Bronchial epithelial cell (primary cell): ENCODE results near the gene CD244. TPM values are rescaled to one million over a fixed set of nuclear protein-coding genes. Genes with fewer than 3 reads are reported as not detected.

Experiments used
- DNase-seq: peaks from one replicate; pipeline ENCODE4 v3.0.0-alpha.2; 2010; ENCODE audit warnings: low read depth
- FAIRE-seq: peaks from 2 replicates; lab custom pipeline; 2011; peaks lifted over from hg19 to GRCh38; lab: Jason Lieb, UNC
- H3K27me3 ChIP-seq: 2 replicates; pipeline ENCODE4 v1.5.1; 2011; ENCODE audit warnings: low read length; ENCODE audit not compliant: control insufficient read depth, insufficient read depth
- H3K36me3 ChIP-seq: 2 replicates; pipeline ENCODE4 v1.5.1; 2011; ENCODE audit warnings: low read length; ENCODE audit not compliant: control insufficient read depth, insufficient read depth
- H3K4me3 ChIP-seq: 2 replicates; pipeline ENCODE4 v1.5.1; 2011; ENCODE audit warnings: mild to moderate bottlenecking, low read depth, low read length, control low read depth
- total RNA-seq: library from RNA; depleted of rRNA; stranded (reverse); fragments of >200 nt; gene quantifications from 2 replicates; pipeline ENCODE4 v1.2.1, GENCODE V29; 2014
- TF ChIP-seq, protein P1 (sequence below): IDR thresholded peaks from 2 replicates; pipeline ENCODE4 v1.5.1; 2011; ENCODE audit warnings: mild to moderate bottlenecking, moderate library complexity, low read length, control low read depth, inconsistent platforms; ENCODE audit not compliant: insufficient read depth, severe bottlenecking

CD244 gene
- total RNA-seq, 1 donor from 2014 or later = under 0.01 TPM

DNA sequence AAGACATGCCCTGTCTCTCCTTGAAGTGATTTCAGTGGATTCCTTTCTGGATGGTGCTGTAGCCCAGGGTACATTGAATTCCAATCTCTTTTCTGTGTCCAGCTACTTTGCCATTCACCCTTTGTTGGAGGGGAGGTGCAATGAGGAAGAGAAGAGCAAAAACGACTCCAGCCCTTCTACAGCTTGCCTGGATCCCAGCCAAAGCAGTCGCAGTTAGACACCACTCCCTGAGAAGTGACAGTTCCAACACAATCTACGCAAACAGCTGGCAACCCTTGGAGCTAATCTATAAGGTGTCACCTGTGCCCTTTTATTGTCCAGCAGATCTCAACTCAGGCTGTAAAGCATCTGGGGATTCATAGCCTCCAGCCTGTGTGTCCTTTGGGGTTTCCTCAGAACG is 4.6 kb downstream of the CD244 start:
- no peak for DNase-seq

DNA sequence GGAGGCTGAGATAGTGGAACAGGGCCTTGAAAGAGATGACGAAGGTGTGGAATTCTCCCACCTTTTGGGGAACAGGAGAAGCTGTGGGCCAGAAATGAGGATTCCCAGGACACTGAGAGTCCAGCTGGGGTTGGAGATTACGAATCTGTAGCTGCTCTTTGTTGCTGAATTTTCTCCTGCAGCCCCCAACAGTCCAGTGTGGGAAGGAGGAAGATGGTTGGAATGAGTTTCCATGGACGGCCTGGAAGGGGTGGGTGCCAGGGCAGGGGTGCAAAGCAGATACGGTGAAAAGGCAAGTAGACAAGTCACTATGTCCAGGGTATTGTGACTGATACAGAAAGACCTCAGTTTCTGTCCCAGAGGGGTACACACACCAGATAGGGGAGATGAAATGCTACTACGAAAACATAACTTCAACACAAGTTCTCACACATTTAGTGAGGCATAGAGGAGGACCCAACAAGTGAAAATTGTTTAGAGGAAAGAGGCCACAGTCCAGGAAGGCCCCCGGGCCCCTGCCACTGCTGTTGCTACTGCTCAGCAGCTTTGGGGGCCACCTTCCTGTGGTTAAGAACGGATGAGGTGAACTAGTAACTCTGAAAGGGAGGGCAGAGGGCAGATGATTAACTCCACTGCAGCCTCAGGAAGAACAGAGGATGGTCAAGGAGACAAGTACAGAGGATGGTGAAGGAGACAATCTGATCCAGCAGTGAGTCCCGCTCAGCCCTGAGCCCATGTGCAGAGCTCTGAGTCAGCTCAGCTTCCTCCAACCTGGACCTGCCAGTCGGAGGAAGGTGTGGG is 7.3 kb downstream of the CD244 start:
- FAIRE-seq = no peak
- DNase-seq = no peak
- TF ChIP-seq, protein P1, sequence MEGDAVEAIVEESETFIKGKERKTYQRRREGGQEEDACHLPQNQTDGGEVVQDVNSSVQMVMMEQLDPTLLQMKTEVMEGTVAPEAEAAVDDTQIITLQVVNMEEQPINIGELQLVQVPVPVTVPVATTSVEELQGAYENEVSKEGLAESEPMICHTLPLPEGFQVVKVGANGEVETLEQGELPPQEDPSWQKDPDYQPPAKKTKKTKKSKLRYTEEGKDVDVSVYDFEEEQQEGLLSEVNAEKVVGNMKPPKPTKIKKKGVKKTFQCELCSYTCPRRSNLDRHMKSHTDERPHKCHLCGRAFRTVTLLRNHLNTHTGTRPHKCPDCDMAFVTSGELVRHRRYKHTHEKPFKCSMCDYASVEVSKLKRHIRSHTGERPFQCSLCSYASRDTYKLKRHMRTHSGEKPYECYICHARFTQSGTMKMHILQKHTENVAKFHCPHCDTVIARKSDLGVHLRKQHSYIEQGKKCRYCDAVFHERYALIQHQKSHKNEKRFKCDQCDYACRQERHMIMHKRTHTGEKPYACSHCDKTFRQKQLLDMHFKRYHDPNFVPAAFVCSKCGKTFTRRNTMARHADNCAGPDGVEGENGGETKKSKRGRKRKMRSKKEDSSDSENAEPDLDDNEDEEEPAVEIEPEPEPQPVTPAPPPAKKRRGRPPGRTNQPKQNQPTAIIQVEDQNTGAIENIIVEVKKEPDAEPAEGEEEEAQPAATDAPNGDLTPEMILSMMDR = no peak

More for the DNA sequence above, 4.6 kb downstream of the CD244 start:
- TF ChIP-seq, protein P1 = no peak
- H3K36me3 ChIP-seq = no peaks in the 10 kb centered on the region
- FAIRE-seq = no peak
- H3K27me3 ChIP-seq = no peaks in the 10 kb centered on the region
- H3K4me3 ChIP-seq = no peak overlapping the region

DNA sequence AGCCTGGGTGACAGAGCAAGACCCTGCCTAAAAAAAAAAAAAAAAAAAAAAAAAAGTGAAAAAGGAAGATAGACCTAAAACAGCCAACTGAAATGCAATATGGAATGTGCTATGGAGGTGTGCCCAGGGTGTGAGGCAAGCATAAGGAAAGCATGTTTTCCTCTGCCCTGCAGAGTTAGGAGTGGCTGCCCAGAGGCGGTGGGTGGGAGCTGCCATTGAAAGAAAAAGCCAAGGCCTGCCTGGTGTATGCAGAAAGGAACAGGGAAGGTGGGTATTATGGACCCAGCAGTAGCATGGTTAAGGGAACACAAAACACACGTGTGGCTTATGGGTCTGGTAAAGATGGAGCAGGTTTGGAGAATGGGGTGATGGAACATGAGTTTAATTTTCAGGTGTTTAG is 8.9 kb downstream of the CD244 start:
- FAIRE-seq (no peak), DNase-seq (no peak)
- H3K4me3 ChIP-seq = no peak overlapping the region
- TF ChIP-seq, protein P1 = no peak
- no peaks in the 10 kb centered on the region for H3K27me3 ChIP-seq
- H3K36me3 ChIP-seq = no peaks in the 10 kb centered on the region

More for the DNA sequence above, 7.3 kb downstream of the CD244 start:
- Histone ChIP-seq H3K27me3 (no peaks in the 10 kb centered on the region), H3K4me3 (no peak overlapping the region), H3K36me3 (no peaks in the 10 kb centered on the region)

DNA sequence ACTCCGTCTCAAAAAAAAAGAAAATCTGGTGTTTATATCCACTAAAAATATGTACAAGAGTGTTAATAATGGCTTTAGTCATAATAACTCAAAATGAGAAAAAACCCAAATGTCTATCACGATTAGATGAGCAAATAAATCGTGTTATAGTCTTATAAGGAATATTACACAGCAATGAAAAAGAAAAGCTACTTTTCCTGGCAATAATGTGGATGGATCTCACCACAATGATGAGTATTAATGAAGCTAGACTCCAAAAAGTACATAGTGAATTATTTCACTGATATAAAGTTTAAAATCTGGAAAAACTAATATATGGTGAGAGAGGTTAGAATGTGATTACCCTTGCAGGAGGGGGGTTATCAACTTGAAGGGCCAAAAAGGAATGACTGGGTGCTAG is 9.7 kb downstream of the CD244 start:
- TF ChIP-seq, protein P1 = no peak
- FAIRE-seq (no peak), DNase-seq (no peak)
- Histone ChIP-seq H3K4me3 (no peak overlapping the region), H3K36me3 (no peaks in the 10 kb centered on the region), H3K27me3 (no peaks in the 10 kb centered on the region)

DNA sequence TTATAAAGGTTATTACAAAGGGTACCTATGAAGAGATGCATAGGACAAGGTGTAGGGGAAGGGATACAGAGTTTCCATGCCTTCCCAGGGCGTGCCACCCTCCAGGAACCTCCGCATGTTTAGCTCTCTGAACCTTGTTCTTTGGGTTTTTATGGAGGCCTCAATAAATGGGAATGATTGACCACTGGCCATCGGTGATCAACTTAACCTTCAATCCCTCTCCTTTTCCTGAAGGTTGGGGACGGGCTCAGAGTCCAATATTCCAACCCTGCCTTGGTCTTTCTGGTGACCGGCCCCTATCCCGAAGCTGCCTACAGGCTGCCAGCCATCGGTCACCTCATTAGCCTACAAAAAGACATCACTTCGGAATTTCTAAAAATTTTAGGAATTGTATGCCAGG is 11.7 kb downstream of the CD244 start:
- DNase-seq = no peak
- no peaks in the 10 kb centered on the region for H3K36me3 ChIP-seq
- no peak overlapping the region for H3K4me3 ChIP-seq
- no peaks in the 10 kb centered on the region for H3K27me3 ChIP-seq
- TF ChIP-seq, protein P1 = no peak
- no peak for FAIRE-seq
